Pancreas (tissue), 10 donors: ENCODE data around the gene TAF3. TPM values are rescaled to one million over a fixed set of nuclear protein-coding genes. Genes with fewer than 3 reads are reported as not detected.

Experiments used
- ATAC-seq, 4 donors: fragments of 200-7000 bp; cut with Tn5 transposase; one replicate each; pipeline versions ENCODE4 v1.8.0 to v1.9.1; 2020; ENCODE audit warnings: mild to moderate bottlenecking in 4 of 4, moderate library complexity in 4 of 4
- DNase-seq, 6 donors: peaks; one replicate each; pipeline ENCODE4 v3.0.0-alpha.2; 2020
- FAIRE-seq: peaks from 2 replicates; lab custom pipeline; 2012; peaks lifted over from hg19 to GRCh38; lab: Jason Lieb, UNC
- H3K27ac ChIP-seq, 4 donors: fragments of 200-600 bp; sonication (generic); 1 replicate in 3 of 4; 2 replicates in 1 of 4; pipeline versions ENCODE4 v1.5.0 to v1.8.0; 2020
- H3K27me3 ChIP-seq, 4 donors: fragments of 200-600 bp; one replicate each; pipeline ENCODE4 v1.8.0; 2021
- H3K36me3 ChIP-seq, 3 donors: fragments of 200-600 bp; sonication (generic) in 1 of 3; one replicate each; pipeline versions ENCODE4 v1.5.0 to v1.8.0; 2020 to 2021
- H3K4me1 ChIP-seq, 3 donors: fragments of 200-600 bp; one replicate each; pipeline ENCODE4 v1.8.0; 2021
- H3K4me3 ChIP-seq, 4 donors: fragments of 200-600 bp; sonication (generic) in 2 of 4; one replicate each; pipeline versions ENCODE4 v1.5.0 to v1.8.0; 2020 to 2021
- H3K9me3 ChIP-seq, 4 donors: fragments of 200-600 bp; one replicate each; pipeline ENCODE4 v1.8.0; 2021
- WGBS, 2 donors: extraction: QIAGEN DNeasy Blood & Tissue Kit; methylation state at CpG; one replicate each; pipeline ENCODE4 v1.1.7; 2013; 5-methylcytosine and 5-hydroxymethylcytosine counted together
- intact Hi-C, 3 donors: fragments of 100-400 bp; cut with DNase I; formaldehyde crosslinking; loops; one replicate each; pipeline versions ENCODE4 v1.11.1 to v1.14.2; 2022
- polyA plus RNA-seq, 2 donors: library from polyadenylated mRNA; stranded (reverse); fragments of 200-250 nt; gene quantifications; one replicate each; pipeline ENCODE4 v1.2.3, GENCODE V29; 2013
- total RNA-seq, 6 donors: library from RNA; stranded (reverse); fragmentation: NEBNext Ultra II Directional in 4 of 6; extraction: Animal tissue kit (Norgen Biotek cat#: 25700) in 4 of 6; gene quantifications; one replicate each; pipeline versions ENCODE4 v1.2.1 to v1.2.4, GENCODE V29; 2021 to 2023
- TF ChIP-seq, protein P1 (sequence below), 4 donors: fragments of 200-600 bp; sonication (generic) in 3 of 4; IDR thresholded peaks; one replicate each; pipeline versions ENCODE4 v1.5.0 to v1.8.0; 2021; ENCODE audit warnings: antibody characterized with exemption in 4 of 4
- donor health status: healthy with polysubstance abuse.
- donor health status: DM: no; HTN: no; CAD: no; lungs with moderate emphysema.
- donor health status: DM: no; HTN: no; CAD: no.
- donor health status: control.
- donor health status: control.
- donor health status: Bipolar disorder and iron deficiency.
- donor health status: DM: yes; HTN: yes; CAD: no.
- donor health status: DM: no; HTN: no; CAD: no.
- donor health status: DM: no; HTN: no; CAD: no.
- donor health status: DM: yes; HTN: yes; CAD: no.

TAF3 gene
- total and polyA plus RNA-seq, 8 donors: 2.9 to 5.8 (median 4.0) TPM

GRCh38 chr10:7887174-7887816, 69.0 kb downstream of the TAF3 start:
- no peak overlapping the region for H3K27ac ChIP-seq
- FAIRE-seq: no peak
- intact Hi-C loops: no loop called here
- H3K36me3 ChIP-seq: no peaks in the 10 kb centered on the region
- no peak for ATAC-seq
- no peaks in the 10 kb centered on the region for H3K9me3 ChIP-seq
- 80 to 84% methylated on average over 8 of the region's 8 CpGs for WGBS, 2 donors
- H3K4me1 ChIP-seq: peaks cover 0 to 19% (median 9%) of the 10 kb centered on the region in 3 donors
- TF ChIP-seq, protein P1, sequence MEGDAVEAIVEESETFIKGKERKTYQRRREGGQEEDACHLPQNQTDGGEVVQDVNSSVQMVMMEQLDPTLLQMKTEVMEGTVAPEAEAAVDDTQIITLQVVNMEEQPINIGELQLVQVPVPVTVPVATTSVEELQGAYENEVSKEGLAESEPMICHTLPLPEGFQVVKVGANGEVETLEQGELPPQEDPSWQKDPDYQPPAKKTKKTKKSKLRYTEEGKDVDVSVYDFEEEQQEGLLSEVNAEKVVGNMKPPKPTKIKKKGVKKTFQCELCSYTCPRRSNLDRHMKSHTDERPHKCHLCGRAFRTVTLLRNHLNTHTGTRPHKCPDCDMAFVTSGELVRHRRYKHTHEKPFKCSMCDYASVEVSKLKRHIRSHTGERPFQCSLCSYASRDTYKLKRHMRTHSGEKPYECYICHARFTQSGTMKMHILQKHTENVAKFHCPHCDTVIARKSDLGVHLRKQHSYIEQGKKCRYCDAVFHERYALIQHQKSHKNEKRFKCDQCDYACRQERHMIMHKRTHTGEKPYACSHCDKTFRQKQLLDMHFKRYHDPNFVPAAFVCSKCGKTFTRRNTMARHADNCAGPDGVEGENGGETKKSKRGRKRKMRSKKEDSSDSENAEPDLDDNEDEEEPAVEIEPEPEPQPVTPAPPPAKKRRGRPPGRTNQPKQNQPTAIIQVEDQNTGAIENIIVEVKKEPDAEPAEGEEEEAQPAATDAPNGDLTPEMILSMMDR (IDR thresholded peaks at IDR 0.05): no peak
- no peak for DNase-seq
- no peaks in the 10 kb centered on the region for H3K27me3 ChIP-seq
- no peak overlapping the region for H3K4me3 ChIP-seq

GRCh38 chr10:7889947-7890542, 71.7 kb downstream of the TAF3 start:
- ATAC-seq (no peak), DNase-seq (no peak), FAIRE-seq (no peak)
- Histone ChIP-seq H3K4me3 (peak overlapping the region in 1 of 4 donors; percentile 8), H3K36me3 (no peaks in the 10 kb centered on the region), H3K4me1 (peaks cover 0 to 19% (median 9%) of the 10 kb centered on the region in 3 donors), H3K27me3 (no peaks in the 10 kb centered on the region), H3K9me3 (no peaks in the 10 kb centered on the region), H3K27ac (no peak overlapping the region)
- TF ChIP-seq, protein P1 (IDR thresholded peaks at IDR 0.05): no peak
- intact Hi-C loops: no loop called here
- WGBS, 2 donors: 83 to 86% methylated on average over 5 of the region's 5 CpGs

DNA sequence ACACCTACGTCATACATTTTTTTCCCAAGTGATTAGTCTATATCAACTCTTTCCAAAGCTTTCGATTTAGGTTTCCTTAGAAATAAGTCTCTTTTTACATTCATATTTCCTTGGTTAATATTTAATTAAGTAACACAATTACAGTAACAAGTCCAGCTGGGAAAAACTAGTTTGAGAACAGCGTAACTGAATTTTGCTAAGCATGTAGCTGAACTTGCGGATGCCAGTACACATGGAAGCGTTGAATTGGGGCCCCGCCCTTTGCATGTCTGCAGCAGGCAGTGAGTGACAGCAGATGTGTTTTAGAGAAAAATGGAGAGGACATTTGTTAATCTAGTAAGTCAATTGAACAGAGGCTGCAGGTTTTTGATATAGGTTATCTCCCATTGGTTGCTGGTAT, 72.5 kb downstream of the TAF3 start:
- DNase-seq (no peak), ATAC-seq (peak in 2 of 4 donors; percentile 41 to 42), FAIRE-seq (peak; percentile 13)
- intact Hi-C loops: no loop called here
- H3K9me3 ChIP-seq: no peaks in the 10 kb centered on the region
- H3K36me3 ChIP-seq: no peaks in the 10 kb centered on the region
- no peaks in the 10 kb centered on the region for H3K27me3 ChIP-seq
- TF ChIP-seq, protein P1 (IDR thresholded peaks at IDR 0.05): no peak
- H3K4me1 ChIP-seq: peaks cover 0 to 19% (median 9%) of the 10 kb centered on the region in 3 donors
- 55 to 56% methylated on average over 6 of the region's 6 CpGs for WGBS, 2 donors
- H3K4me3 ChIP-seq: peak overlapping the region in 1 of 4 donors; percentile 8
- H3K27ac ChIP-seq: no peak overlapping the region

DNA sequence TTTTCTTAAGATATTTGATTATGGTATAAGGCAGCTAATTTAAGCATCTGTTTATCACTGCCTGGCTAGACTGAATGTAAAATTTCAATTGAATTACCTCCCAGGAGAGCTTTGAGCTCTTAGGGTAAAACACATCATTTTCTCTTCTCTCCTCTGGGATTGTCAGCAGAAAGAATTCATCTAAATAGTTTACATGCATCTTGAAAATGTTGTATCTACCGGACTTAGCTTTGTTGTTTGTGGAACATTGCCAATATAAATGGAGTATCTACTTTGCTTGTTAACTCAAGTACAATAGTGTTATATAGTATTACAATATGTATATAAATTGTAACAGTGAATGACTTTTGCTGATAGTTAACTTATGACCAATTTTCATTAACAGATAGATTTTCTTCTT, 73.3 kb downstream of the TAF3 start:
- ATAC-seq: no peak
- Histone ChIP-seq H3K36me3 (no peaks in the 10 kb centered on the region), H3K9me3 (no peaks in the 10 kb centered on the region), H3K4me1 (peaks cover 0 to 19% (median 9%) of the 10 kb centered on the region in 3 donors), H3K4me3 (no peak overlapping the region), H3K27me3 (no peaks in the 10 kb centered on the region), H3K27ac (no peak overlapping the region)
- intact Hi-C loops: no loop called here
- WGBS, 2 donors: 12 to 15% methylated on average over 1 of the region's 1 CpG
- no peak for FAIRE-seq
- DNase-seq: no peak
- TF ChIP-seq, protein P1 (IDR thresholded peaks at IDR 0.05): no peak

DNA sequence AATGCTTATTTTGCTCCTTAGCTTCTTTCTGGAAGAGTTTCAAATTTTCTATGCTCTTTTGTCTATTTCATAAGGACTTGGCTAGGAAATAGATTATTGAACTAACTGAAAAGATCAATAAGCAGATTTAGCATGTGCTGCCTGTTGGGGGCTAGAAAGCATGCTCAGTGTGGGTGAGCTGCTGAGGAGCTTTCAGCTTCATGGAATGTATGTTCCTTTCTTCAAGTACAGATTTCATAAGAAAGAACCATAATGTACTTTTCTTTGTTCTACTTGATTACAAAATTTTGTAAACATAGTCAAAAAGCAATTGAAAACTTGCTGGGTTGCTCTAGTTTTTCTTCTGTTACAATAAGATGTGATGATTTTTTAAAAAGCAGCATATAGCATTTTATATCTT, 73.8 kb downstream of the TAF3 start:
- no peaks in the 10 kb centered on the region for H3K36me3 ChIP-seq
- no peak for ATAC-seq
- FAIRE-seq: no peak

More for the DNA sequence above, 73.8 kb downstream of the TAF3 start:
- DNase-seq: no peak
- TF ChIP-seq, protein P1 (IDR thresholded peaks at IDR 0.05): no peak
- Histone ChIP-seq H3K27ac (no peak overlapping the region), H3K27me3 (no peaks in the 10 kb centered on the region), H3K4me3 (no peak overlapping the region), H3K4me1 (peaks cover 0 to 19% (median 9%) of the 10 kb centered on the region in 3 donors), H3K9me3 (no peaks in the 10 kb centered on the region)
- intact Hi-C loops: no loop called here
